OCI-LY1 (cell line): ENCODE measurements around the gene SFXN2.

Experiments
- H2AFZ ChIP-seq: fragments of 200-600 bp; sonication (generic), shearing (Covaris generic); 2 replicates; pipeline ENCODE4 v1.6.0; 2014; ENCODE audit warnings: antibody characterized with exemption, mild to moderate bottlenecking, low read length
- H3F3A ChIP-seq: fragments of 200-600 bp; sonication (generic), shearing (Covaris generic); 2 replicates; pipeline ENCODE4 v1.6.0; 2014; ENCODE audit warnings: mild to moderate bottlenecking, antibody characterized with exemption, low read length, moderate library complexity; ENCODE audit not compliant: insufficient read depth
- H3K27ac ChIP-seq: fragments of 200-600 bp; sonication (generic); 2 replicates; pipeline ENCODE4 v1.5.1; 2014; ENCODE audit warnings: low read length, mixed run types, mild to moderate bottlenecking, low read depth; ENCODE audit not compliant: poor library complexity, severe bottlenecking
- H3K27me3 ChIP-seq: fragments of 200-600 bp; sonication (generic); 2 replicates; pipeline ENCODE4 v1.6.0; 2014; ENCODE audit warnings: antibody characterized with exemption, mild to moderate bottlenecking, low read length, moderate library complexity; ENCODE audit not compliant: insufficient read depth
- H3K36me3 ChIP-seq: fragments of 200-600 bp; sonication (generic); 2 replicates; pipeline ENCODE4 v1.6.1; 2014; ENCODE audit warnings: mild to moderate bottlenecking, antibody characterized with exemption, low read length, moderate library complexity, mixed read lengths; ENCODE audit not compliant: insufficient read depth
- H3K4me1 ChIP-seq: fragments of 200-600 bp; sonication (generic); 2 replicates; pipeline ENCODE4 v1.5.1; 2014; ENCODE audit warnings: mild to moderate bottlenecking, low read length, moderate library complexity; ENCODE audit not compliant: insufficient read depth, severe bottlenecking
- H3K4me2 ChIP-seq: fragments of 200-600 bp; sonication (generic), shearing (Covaris generic); 2 replicates; pipeline ENCODE4 v1.6.1; 2014; ENCODE audit warnings: low read length
- H3K4me3 ChIP-seq: fragments of 200-600 bp; sonication (generic); 2 replicates; pipeline ENCODE4 v1.5.1; 2014; ENCODE audit warnings: low read length, low read depth, mild to moderate bottlenecking, mixed read lengths; ENCODE audit not compliant: poor library complexity, severe bottlenecking
- H3K79me2 ChIP-seq: fragments of 200-600 bp; shearing (Covaris generic); 2 replicates; pipeline ENCODE4 v1.6.1; 2016; ENCODE audit warnings: mixed run types, low read length, mixed read lengths; ENCODE audit not compliant: insufficient read depth
- H3K9ac ChIP-seq: fragments of 200-600 bp; sonication (generic), shearing (Covaris generic); 2 replicates; pipeline ENCODE4 v1.6.1; 2014; ENCODE audit warnings: mild to moderate bottlenecking, low read length, mixed read lengths
- H3K9me2 ChIP-seq: fragments of 200-600 bp; sonication (generic), shearing (Covaris generic); 2 replicates; pipeline ENCODE4 v1.6.1; 2014; ENCODE audit warnings: low read depth, mild to moderate bottlenecking, low read length, mixed read lengths
- H3K9me3 ChIP-seq: fragments of 200-600 bp; shearing (Covaris generic); 2 replicates; pipeline ENCODE4 v1.6.1; 2014; ENCODE audit warnings: low read length, mixed read lengths
- H4K20me1 ChIP-seq: fragments of 200-600 bp; sonication (generic), shearing (Covaris generic); 2 replicates; pipeline ENCODE4 v1.6.0; 2016; ENCODE audit warnings: mild to moderate bottlenecking, low read length; ENCODE audit not compliant: insufficient read depth
- EZH2 ChIP-seq: fragments of 200-600 bp; sonication (generic), shearing (Covaris generic); IDR thresholded peaks from 2 replicates; pipeline ENCODE4 v1.8.0; 2017; ENCODE audit warnings: borderline replicate concordance, mixed run types, mild to moderate bottlenecking, antibody characterized with exemption, low read length, moderate library complexity, mixed read lengths
- TF ChIP-seq, protein P1 (sequence below): fragments of 200-600 bp; sonication (generic), shearing (Covaris generic); IDR thresholded peaks from 2 replicates; pipeline ENCODE4 v1.5.1; 2017; ENCODE audit warnings: mild to moderate bottlenecking, antibody characterized with exemption, low read length, moderate library complexity, mixed read lengths

Gene SFXN2

DNA sequence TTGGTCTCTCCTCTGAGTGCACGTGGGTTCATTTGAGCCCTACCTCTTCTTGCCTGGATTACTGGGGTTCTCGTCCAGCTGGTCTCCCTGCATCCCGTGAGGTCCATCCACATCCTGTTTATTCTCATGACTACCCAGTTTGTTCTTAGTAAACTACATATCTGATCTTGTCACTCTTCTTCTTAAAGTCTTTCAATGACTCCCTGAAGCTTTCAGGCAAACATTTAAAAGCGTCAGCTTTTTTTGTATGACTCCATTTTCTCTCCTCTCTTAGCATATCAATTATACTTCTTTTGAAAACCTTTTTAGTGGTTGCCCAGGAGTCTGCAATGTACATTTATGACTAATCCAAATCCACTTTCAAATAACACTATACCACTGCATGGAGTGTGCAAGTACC is 7.5 kb downstream of the SFXN2 start:
- Histone ChIP-seq H2AFZ (no peak overlapping the region), H4K20me1 (no peaks in the 10 kb centered on the region), H3K79me2 (no peaks in the 10 kb centered on the region; the same call in 1 of the 2 replicates), H3K4me1 (peaks cover 13% of the 10 kb centered on the region), H3K9ac (no peak overlapping the region), H3K36me3 (peaks cover 30% of the 10 kb centered on the region), H3F3A (no peaks in the 10 kb centered on the region), H3K4me3 (no peak overlapping the region), H3K9me3 (no peaks in the 10 kb centered on the region), H3K27ac (no peak overlapping the region), H3K9me2 (no peaks in the 10 kb centered on the region), H3K4me2 (no peak overlapping the region), H3K27me3 (no peaks in the 10 kb centered on the region)
- TF ChIP-seq, protein P1, sequence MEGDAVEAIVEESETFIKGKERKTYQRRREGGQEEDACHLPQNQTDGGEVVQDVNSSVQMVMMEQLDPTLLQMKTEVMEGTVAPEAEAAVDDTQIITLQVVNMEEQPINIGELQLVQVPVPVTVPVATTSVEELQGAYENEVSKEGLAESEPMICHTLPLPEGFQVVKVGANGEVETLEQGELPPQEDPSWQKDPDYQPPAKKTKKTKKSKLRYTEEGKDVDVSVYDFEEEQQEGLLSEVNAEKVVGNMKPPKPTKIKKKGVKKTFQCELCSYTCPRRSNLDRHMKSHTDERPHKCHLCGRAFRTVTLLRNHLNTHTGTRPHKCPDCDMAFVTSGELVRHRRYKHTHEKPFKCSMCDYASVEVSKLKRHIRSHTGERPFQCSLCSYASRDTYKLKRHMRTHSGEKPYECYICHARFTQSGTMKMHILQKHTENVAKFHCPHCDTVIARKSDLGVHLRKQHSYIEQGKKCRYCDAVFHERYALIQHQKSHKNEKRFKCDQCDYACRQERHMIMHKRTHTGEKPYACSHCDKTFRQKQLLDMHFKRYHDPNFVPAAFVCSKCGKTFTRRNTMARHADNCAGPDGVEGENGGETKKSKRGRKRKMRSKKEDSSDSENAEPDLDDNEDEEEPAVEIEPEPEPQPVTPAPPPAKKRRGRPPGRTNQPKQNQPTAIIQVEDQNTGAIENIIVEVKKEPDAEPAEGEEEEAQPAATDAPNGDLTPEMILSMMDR: no peak
- TF ChIP-seq EZH2: no peak

DNA sequence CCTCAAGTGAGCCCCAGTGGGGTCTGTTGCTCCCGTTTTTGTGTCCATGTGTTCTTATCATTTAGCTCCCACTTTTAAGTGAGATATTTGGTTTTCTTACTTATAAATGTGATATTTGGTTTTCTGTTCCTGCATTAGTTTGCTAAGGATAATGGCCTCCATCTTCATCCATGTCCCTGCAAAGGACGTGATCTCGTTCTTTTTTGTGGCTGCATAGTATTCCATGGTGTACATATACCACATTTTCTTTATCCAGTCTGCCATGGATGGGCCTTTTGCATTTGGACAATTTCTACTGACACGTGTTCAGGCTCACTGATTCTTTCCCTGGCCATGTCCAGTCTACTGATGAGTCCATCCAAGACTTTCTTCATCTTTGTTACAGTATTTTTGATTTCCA is 9.6 kb downstream of the SFXN2 start:
- no peak overlapping the region for H3K4me2 ChIP-seq
- H3K27ac ChIP-seq: no peak overlapping the region
- H3K79me2 ChIP-seq: no peaks in the 10 kb centered on the region
- no peaks in the 10 kb centered on the region for H3F3A ChIP-seq
- no peaks in the 10 kb centered on the region for H4K20me1 ChIP-seq
- no peaks in the 10 kb centered on the region for H3K4me1 ChIP-seq
- H3K4me3 ChIP-seq: no peak overlapping the region
- no peaks in the 10 kb centered on the region for H3K27me3 ChIP-seq
- no peak for TF ChIP-seq EZH2
- TF ChIP-seq, protein P1: no peak
- no peak overlapping the region for H3K9ac ChIP-seq
- no peaks in the 10 kb centered on the region for H3K9me3 ChIP-seq
- H3K9me2 ChIP-seq: no peaks in the 10 kb centered on the region
- H2AFZ ChIP-seq: no peak overlapping the region
- H3K36me3 ChIP-seq: peaks cover 32% of the 10 kb centered on the region

DNA sequence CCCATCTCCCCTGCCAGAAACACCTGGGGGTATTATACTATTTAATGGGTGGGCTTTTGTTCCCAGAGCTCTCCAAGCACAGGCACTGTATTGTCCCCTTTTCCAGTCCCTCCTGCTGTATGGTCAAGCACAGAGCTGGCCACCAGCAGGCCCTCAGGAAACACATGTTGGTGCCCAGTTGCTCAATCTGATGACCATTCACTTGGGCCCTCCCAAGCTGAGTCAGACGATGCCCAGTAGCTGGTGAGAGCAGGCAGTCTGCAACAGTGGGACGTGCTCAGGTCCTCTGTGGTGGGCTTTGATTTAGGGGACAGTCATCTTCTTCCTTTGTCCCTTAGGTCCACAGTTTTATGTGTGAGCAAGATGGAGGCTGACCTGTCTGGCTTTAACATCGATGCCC is 11.8 kb downstream of the SFXN2 start:
- H3K36me3 ChIP-seq: peaks cover 36% of the 10 kb centered on the region
- H4K20me1 ChIP-seq: no peaks in the 10 kb centered on the region
- H3K9ac ChIP-seq: no peak overlapping the region
- no peak overlapping the region for H3K4me3 ChIP-seq
- H3F3A ChIP-seq: no peaks in the 10 kb centered on the region
- H3K27ac ChIP-seq: no peak overlapping the region
- H3K9me2 ChIP-seq: no peaks in the 10 kb centered on the region
- no peaks in the 10 kb centered on the region for H3K4me1 ChIP-seq
- no peak for TF ChIP-seq EZH2
- TF ChIP-seq, protein P1: no peak
- no peaks in the 10 kb centered on the region for H3K27me3 ChIP-seq
- H2AFZ ChIP-seq: no peak overlapping the region
- H3K4me2 ChIP-seq: no peak overlapping the region
- H3K9me3 ChIP-seq: no peaks in the 10 kb centered on the region
- no peaks in the 10 kb centered on the region for H3K79me2 ChIP-seq
